Thoracic aorta (tissue), 2 donors: Measurements from ENCODE around the gene ZFAND3. TPM values are rescaled to one million over a fixed set of nuclear protein-coding genes. Genes with fewer than 3 reads are reported as not detected.

Experiments
- ATAC-seq: fragments of 150-250 bp; one replicate; pipeline ENCODE4 v1.8.0; 2017; ENCODE audit warnings: low read depth; ENCODE audit not compliant: insufficient number of reproducible peaks, low FRiP score
- DNase-seq: peaks from one replicate; pipeline ENCODE4 v3.0.0-alpha.2; 2020; ENCODE audit warnings: low spot score
- H3K27ac ChIP-seq, 2 donors: fragments of 200-600 bp; sonication (generic); 1 replicate in 1 of 2; 2 replicates in 1 of 2; pipeline ENCODE4 v1.5.1; 2016; ENCODE audit warnings: mild to moderate bottlenecking in 2 of 2, moderate library complexity in 2 of 2
- H3K27me3 ChIP-seq: fragments of 200-600 bp; sonication (generic); replicated peaks from 2 replicates; pipeline ENCODE4 v1.6.0; 2016; ENCODE audit warnings: mild to moderate bottlenecking; ENCODE audit not compliant: insufficient read depth
- H3K36me3 ChIP-seq: fragments of 200-600 bp; sonication (generic); one replicate; pipeline ENCODE4 v1.5.1; 2016
- H3K4me1 ChIP-seq, 2 donors: fragments of 200-600 bp; sonication (generic); 1 replicate in 1 of 2; 2 replicates in 1 of 2; pipeline versions ENCODE4 v1.5.1 to v1.6.0; 2016; ENCODE audit warnings: low read depth in 2 of 2, mild to moderate bottlenecking in 1 of 2; ENCODE audit not compliant: control insufficient read depth in 1 of 2
- H3K4me3 ChIP-seq: fragments of 200-600 bp; sonication (generic); 2 replicates; pipeline ENCODE4 v1.5.1; 2016; ENCODE audit warnings: mild to moderate bottlenecking
- H3K9me3 ChIP-seq: fragments of 200-600 bp; sonication (generic); 2 replicates; pipeline ENCODE4 v1.5.1; 2016
- total RNA-seq, 2 donors: library from RNA; depleted of rRNA; stranded (reverse); fragments of >200 nt; gene quantifications; one replicate each; pipeline versions ENCODE4 v1.1.0 to v1.2.3, GENCODE V29; 2016
- TF ChIP-seq, protein P1 (sequence below): fragments of 200-600 bp; sonication (generic); IDR thresholded peaks from one replicate; pipeline ENCODE4 v1.5.1; 2019; ENCODE audit warnings: antibody characterized with exemption

Gene ZFAND3
- total RNA-seq, 2 donors from 2014 or later, result 45.4 to 56.2 TPM

GRCh38 chr6:38099221-38099620 is 279.7 kb downstream of the ZFAND3 start:
- Histone ChIP-seq H3K27me3 (no peaks in the 10 kb centered on the region), H3K4me1 (peaks cover 7 to 10% of the 10 kb centered on the region in 2 donors), H3K4me3 (no peak overlapping the region), H3K9me3 (no peaks in the 10 kb centered on the region), H3K27ac (no peak overlapping the region), H3K36me3 (no peaks in the 10 kb centered on the region)
- DNase-seq (no peak), ATAC-seq (no peak)
- TF ChIP-seq, protein P1, sequence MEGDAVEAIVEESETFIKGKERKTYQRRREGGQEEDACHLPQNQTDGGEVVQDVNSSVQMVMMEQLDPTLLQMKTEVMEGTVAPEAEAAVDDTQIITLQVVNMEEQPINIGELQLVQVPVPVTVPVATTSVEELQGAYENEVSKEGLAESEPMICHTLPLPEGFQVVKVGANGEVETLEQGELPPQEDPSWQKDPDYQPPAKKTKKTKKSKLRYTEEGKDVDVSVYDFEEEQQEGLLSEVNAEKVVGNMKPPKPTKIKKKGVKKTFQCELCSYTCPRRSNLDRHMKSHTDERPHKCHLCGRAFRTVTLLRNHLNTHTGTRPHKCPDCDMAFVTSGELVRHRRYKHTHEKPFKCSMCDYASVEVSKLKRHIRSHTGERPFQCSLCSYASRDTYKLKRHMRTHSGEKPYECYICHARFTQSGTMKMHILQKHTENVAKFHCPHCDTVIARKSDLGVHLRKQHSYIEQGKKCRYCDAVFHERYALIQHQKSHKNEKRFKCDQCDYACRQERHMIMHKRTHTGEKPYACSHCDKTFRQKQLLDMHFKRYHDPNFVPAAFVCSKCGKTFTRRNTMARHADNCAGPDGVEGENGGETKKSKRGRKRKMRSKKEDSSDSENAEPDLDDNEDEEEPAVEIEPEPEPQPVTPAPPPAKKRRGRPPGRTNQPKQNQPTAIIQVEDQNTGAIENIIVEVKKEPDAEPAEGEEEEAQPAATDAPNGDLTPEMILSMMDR, result no peak

- DNase-seq, result no peak
- H3K36me3 ChIP-seq, result no peaks in the 10 kb centered on the region
- no peaks in the 10 kb centered on the region for H3K9me3 ChIP-seq
- H3K4me1 ChIP-seq, result no peaks in the 10 kb centered on the region
- ATAC-seq, result no peak
- TF ChIP-seq, protein P1, result no peak
- H3K27ac ChIP-seq, result no peak overlapping the region
- no peaks in the 10 kb centered on the region for H3K27me3 ChIP-seq
- H3K4me3 ChIP-seq, result no peak overlapping the region
Measured at GRCh38 chr6:38100380-38100779, 280.9 kb downstream of the ZFAND3 start.

- no peaks in the 10 kb centered on the region for H3K36me3 ChIP-seq
- no peak overlapping the region for H3K4me3 ChIP-seq
- H3K27ac ChIP-seq, result no peak overlapping the region
- DNase-seq (no peak), ATAC-seq (no peak)
- no peaks in the 10 kb centered on the region for H3K9me3 ChIP-seq
- no peaks in the 10 kb centered on the region for H3K4me1 ChIP-seq
- TF ChIP-seq, protein P1, result no peak
- no peaks in the 10 kb centered on the region for H3K27me3 ChIP-seq
Measured at GRCh38 chr6:38103921-38104320, 284.4 kb downstream of the ZFAND3 start.

DNA sequence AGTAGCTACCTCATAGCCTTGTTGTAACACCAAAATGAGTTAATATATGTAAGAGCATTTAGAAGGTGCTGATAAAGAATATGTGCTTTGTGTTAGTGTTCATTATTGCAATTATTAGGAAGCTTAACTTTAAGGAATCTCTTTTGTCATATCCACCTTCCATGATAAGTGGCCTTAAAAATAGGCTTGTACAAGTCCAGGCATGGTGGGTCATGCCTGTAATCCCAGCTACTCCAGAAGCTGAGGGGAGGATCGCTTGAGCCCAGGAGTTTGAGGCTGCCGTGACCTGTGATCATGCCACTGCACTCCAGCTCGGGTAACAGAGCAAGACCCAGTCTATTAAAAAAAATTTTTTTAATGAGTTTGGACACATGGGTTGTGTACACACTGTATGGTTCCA is 285.5 kb downstream of the ZFAND3 start:
- ATAC-seq, result no peak
- DNase-seq, result no peak
- Histone ChIP-seq H3K4me1 (peaks cover 0 to 6% of the 10 kb centered on the region in 2 donors), H3K4me3 (no peak overlapping the region), H3K27me3 (no peaks in the 10 kb centered on the region), H3K27ac (no peak overlapping the region), H3K9me3 (no peaks in the 10 kb centered on the region), H3K36me3 (no peaks in the 10 kb centered on the region)
- TF ChIP-seq, protein P1, result no peak

DNA sequence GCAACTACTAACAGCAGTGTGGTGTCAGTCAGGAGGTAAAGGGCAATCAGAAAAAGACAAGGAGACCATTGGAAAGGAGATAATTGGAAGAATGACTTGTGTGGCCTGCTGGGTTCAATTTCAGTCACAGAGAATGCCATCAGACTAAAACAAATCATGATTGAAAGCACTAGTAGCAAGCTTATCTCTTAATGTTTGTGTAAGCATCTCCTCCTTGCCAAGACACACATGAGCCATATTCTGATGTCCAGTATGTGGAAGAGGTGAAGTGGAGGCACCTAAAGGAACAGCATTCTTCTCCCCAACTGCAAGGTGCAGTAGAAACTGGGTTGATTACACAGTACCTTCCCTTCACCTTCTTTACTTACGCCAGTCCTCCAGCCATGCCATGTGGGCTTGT is 287.5 kb downstream of the ZFAND3 start:
- Histone ChIP-seq H3K4me3 (no peak overlapping the region), H3K36me3 (no peaks in the 10 kb centered on the region), H3K9me3 (no peaks in the 10 kb centered on the region), H3K27ac (no peak overlapping the region), H3K27me3 (no peaks in the 10 kb centered on the region), H3K4me1 (peaks cover 6 to 18% of the 10 kb centered on the region in 2 donors)
- DNase-seq (no peak), ATAC-seq (no peak)
- TF ChIP-seq, protein P1, result no peak
